NCI-H146 (cell line): ENCODE data around the gene ATXN1.

ENCODE experiments used
- DNase-seq: peaks from one replicate; lab custom pipeline; 2025; lab: John Stamatoyannopoulos, UW

ATXN1 gene

DNA sequence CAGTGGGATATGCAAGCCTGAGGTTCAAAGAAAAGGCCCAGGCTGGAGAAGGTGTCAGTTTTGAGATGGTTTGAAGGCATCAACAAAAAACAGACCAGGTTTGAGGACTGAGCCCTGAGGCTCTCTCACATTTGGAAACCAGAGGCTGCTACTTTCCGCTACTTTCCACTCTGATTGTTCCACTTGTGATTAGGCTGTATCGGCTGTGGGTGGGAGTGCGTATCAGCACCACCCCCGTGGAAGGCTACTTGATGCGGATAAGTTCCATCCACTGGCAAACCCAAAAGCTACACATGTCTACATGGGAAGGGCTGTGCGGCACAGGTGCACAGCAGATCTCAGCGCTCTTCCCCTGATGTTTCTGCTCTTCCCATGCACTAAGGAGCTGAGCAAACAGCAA is 324.2 kb downstream of the ATXN1 start:
- DNase-seq, result no peak

DNA sequence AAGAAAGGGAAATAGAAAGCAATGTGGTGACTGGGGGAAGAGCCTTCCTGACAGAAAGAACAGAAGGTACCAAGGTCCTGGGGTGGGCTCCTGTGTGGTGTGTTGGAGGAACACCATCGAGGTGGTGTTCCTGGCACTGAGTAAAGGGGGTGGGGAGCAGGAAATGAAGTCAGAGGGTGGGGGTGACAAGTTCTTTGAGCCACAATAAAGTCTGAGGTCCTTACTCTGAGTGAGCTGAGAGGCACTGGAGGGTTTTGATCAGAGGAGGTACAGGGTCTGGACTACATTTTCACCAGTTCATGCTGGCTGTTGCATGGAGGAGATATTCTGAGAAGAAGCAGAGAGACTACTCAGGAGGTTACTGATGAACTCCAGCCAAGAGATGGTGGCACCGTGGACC is 324.7 kb downstream of the ATXN1 start:
- DNase-seq, result no peak

DNA sequence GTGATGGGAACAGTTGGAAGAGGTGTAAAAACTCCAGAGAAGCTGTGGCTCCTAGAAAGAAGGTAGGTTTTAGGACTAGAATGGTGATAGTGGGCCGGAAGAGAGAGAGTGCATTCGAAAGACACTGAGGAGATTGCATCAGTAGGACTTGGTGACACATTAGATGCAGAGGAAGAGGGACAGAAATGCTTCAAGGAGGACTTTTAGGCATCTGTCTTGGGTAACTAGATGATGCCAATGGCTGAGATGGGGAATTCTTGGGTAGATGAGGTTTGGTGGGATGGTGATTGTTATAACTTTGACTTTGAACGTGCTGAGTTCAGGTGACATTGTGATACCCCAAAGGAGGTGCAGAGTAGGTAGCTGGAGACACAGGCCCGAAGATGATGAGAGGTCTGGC is 326.4 kb downstream of the ATXN1 start:
- no peak for DNase-seq

DNA sequence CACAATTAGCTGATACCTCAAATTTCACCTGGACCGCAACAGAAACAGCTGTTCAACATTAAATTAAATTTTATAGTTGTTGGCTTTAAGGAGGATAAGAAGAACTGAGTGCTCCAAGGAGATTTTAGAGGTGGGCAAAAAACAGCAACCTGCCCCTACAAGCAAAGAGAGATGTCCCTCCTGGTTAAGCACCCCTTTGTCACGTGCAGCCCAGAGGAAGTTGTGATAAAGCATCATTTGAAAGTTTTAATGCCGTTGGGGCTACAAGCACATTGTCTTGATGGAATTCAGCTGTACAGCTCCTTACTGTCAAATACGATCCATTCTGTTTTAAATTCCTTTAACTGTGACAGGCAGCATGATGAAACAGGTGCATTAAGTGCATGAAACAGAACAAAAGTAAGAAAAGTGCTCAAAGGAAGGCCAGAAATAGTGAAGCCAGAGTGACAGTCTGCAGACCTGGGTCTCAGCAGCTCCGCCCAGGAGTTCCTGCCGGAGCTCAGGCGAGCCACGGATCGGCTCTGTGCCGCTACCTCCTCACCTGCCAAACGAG is 327.8 kb downstream of the ATXN1 start:
- DNase-seq, result no peak

DNA sequence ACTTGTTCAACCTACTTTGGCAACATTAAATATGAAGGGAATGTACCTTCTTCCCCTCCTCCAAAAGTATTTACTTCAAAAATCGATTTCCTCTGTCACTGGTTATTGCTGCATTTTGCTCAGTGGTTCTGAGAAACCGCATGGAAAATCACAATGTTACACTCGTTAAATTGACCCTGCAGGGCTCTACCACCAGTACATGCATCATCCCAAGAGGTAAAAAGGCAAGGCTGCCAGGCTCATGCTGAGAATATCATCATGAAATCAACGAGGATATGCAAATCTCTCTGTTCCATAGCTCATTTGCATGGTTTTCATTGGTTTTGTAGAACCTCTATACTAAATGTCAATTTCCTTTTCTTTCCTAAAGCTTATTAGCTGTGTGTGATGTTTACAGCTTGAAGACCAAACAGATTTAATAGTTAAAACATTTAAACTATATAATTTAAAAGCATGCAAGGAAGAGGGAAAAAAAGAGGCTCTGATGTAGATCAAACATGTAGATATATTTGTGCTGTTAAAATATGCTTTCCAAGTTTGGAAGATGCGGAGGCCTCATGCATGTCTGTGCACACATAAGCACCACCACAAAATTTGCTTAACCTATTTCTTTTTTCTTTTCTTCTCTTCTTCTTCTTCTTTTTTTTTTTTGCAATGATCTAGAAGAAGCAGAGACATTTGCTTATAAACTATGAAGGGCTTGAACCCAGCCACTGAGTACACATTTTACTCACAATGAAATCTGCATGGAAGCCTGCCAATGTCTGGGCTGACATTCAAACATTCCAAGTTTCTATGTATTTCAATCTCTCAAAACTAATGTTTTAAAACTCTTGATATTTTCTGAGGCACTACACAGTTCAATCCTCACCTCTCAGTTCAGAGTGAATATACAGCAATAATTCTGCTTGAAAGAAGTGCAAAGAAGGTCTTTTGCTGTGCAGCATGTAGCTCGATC is 328.9 kb downstream of the ATXN1 start:
- DNase-seq, result no peak

DNA sequence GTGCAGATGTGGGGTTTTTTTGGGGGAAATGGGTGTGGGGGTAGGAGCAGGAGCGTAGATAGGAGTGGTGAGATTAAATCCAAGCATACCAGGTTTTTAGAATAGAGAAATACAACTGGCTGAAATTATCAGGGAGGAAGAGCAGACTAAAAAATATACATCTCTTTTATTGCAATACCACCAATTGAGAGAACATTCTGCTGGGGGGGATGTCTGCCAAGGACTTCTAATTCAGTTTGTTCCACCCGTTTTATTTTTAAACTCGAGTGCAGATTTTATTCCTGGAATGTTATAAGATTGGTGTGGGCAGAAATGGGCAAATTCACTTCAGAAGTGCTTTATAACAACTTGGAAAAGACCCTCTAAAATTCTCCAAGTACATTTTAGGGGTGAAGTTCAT is 330.2 kb downstream of the ATXN1 start:
- no peak for DNase-seq

DNA sequence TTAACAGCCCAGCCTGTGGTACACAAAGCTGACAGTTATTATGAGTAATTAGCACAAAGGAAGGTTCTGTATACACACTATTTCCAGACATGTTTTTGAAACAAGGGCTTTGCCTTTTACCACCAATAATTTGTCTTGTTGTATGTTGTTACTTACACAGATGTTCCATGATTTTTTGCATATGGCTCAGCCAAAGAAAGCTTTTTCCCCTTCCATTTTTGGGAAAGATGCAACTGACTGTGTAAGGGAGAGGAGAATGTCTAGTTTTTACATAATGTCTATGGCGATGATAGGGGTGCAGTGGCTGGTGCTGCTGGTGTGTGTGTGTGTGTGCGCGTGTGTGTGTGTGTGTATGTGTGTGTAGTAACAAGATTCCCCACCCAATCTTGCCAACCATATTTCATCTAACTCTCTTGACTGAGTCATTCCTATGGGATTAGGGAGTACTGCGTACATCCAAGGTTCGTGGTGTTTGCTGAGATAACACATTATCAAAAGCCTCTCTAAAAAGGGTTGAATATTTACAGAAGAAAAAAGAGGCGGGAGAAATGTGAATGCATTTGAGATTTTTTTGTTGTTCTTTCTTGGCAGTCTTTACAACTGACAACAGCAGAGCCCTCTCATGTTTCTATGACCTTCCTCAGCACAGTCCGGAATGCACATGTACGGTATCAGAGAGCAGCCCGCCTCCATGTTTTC is 330.7 kb downstream of the ATXN1 start:
- no peak for DNase-seq

DNA sequence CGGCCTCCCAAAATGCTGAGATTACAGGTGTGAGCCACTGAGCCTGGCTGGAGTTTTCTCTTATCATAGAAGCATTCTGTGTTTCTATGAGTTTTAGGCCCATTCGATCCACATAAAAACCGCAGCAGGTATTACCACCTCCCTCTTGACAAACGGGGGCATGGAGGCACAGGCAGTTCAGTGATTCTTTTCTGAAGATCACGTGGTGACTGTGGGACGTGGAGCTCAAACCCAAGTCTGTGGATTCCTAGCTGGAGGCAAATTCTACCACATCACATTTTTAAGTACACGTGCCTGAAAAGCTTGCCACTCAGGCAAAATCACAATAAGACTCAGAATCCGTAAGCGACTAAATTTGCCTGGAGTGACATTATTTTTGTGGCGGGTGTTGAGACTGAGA is 331.6 kb downstream of the ATXN1 start:
- DNase-seq, result no peak

DNA sequence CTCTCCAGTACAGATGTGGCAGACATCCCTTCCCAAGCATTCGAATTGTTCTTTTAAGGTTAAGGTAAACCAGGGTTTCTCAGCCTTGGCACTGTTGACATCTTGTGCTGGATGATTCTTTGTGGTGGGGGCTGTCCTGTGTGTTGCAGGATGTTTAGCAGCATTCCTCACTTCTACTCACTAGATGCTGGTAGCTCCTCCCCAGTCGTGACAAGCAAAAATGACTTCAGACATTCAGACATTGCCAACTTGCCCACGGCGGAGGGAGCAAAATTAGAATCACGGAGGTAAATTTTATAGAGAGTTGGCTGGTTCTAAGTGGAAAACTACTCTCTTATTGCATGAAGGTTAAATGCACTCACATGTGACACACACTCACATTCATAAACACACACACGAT is 334.1 kb downstream of the ATXN1 start:
- no peak for DNase-seq

DNA sequence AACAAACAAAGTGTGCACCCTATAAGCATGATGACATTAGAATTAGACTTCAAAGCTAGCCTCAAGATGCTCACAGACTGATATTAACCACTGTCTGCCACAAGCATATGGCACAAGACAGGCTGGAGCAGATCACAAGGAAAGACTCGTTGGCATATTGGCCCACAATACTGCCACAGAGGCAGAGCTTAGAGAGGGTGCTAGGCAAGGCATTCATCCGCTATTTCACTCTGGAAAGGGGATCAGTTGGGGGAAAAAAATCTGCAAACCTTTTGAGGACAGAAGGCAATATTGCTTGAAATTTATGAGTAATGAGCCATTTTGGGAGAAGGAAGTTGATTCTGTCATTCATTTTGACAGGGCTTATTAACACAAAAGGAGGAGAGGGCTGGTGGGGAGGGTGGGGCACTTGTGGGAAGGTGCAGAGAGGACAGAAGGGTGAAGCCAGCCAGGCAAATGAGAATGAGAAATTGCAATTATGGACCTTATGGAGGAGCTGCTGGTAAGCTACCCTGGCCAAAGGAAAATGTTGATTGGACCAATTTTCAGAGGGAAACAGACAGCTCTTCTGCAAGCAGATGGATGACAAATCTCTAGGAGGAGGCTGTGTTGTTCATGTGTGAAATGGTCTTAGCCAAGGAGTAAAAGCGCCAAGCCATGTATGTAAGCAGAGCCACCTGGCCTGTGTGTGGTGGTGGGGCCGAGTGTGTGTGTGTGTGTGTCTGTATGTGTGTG is 335.2 kb downstream of the ATXN1 start:
- no peak for DNase-seq

DNA sequence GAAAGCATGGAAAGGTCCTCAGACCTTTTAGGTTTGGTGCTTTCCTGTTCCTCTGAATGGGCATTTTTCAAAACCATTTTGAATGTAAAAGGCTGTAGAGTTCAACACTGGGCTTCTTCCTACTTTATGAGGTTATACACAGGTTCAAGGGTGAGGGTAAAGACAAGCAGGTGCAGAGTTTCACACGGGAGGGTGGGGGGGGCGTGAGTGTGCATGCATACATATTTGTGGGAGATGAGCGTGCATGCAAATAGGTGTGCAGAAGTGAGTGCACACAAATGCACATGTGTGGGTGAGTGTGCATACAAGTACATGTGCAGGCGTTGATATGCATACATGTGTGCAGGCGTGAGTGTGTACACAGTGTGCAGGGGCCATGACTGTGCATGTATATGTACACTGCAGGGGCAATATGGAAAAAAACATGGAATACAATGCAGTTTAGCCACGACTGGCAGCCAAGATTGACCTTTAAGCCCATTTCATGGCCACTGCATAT is 339.7 kb downstream of the ATXN1 start:
- no peak for DNase-seq

DNA sequence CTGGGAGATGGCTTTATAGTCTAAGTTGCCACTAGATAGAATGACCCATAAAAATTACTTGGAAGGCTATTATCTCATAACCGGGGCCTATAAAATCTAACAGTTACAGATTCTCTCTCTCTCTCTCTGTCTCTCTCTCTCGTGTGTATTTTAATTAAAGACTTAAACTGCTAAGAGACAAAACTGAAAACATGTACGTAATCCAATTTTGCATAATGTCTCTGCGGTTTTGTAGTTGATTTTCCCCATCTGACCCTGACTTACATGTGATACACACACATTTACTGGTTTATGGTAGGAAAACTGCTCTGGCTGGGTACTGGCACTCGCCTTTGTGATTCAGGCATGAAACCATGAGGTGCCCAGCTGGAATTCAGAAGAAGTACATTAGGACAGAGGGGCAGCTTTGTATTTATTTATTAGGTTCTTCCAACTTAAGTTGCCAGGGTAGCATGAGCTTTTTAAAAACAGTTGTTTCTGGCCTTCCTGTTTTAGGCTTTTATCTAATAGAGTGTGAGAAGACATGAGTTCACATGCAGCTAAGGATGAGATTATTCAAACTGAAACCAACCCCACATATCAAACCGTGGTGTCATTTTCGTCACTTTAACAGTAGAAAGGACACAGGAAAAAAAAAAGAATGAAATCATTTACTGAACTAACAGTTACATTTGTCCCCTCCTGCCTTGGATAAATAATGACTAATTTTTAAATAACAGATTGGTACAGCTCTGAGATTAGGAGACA is 340.4 kb downstream of the ATXN1 start:
- DNase-seq, result no peak

DNA sequence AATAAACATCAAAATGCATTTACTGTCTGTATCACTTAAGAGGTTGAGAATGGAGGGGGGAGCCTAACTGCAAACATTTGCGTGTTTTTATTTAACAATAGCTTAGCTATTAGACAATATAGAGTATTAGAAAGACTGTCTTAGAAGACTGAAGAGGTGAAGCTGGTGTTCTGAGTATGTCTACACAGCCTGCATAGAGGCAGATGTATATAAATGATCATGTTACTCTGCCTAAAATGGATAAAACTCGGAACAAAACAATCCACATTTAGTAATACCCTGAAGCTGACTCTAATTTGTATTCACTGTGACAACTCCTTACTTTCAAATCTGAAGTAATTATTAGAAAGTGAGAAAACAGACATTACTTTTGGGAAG is 340.9 kb downstream of the ATXN1 start:
- no peak for DNase-seq

DNA sequence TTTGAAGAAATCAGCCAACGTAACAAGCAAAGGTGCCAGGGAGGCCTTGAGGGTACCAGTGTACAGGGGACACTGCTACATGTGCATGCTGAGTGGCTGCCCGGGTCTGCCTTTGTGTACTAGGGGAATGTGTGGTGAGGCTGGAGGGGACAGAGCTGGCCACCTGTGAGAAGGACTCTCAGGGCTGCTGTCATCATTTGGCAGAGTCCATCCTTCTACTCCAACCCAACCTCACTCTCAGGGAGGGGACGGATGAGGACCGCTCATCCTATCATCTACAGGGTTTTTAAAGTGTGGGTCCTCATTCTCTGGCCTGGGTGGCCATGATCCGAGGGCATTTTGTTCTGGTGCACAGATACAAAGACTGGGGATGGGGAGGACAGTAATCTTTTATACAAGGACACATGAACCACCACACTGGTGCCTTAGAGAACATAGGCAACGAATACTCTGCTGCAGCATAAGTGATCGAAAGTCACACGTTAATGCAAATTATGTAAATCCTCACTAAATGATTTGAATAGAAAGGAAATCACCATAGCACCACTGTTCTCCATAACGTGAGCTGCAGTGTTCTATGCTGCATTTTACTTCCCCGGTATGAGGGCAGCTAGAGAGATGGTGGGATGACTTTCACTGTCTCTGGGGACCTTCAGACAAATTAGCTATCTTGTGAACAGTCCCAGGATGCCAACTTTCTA is 341.5 kb downstream of the ATXN1 start:
- no peak for DNase-seq

DNA sequence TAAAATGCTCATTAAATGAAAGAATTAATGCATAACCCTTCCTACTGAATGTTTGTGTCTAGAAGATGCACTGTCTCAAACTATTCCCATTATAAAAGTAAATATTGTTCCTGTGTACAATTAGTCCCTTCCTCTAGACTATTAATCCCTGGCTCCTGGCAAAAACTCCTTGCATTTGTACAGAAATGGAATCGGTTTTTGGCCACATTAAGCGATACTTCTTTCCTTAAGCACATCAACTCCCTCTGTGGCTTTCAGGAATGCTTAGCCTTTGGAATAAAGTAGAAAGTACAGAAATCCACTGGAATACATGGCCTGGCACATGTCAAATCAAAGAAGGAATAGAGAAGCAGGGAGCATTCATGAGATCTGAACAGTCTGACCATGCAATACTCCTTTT is 343.1 kb downstream of the ATXN1 start:
- DNase-seq, result no peak

DNA sequence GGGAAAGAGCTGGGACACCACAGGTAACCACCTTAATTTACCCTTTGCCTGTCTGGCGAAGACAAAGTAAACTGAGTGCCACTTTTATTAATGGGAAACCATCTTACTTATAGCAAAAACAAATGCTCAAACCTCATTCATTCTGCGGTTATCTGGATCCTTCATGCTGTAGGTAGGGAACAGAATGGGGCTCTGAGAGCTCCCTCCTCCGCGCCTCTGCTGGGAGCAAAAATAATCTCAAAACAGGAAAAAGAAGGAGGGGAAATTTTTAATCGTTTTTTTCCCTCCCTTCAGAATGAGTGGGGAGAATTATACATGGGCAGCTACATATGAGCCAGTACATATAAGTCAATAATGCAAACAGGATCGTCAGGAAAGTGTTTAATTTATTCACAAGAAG is 345.6 kb downstream of the ATXN1 start:
- DNase-seq, result no peak

DNA sequence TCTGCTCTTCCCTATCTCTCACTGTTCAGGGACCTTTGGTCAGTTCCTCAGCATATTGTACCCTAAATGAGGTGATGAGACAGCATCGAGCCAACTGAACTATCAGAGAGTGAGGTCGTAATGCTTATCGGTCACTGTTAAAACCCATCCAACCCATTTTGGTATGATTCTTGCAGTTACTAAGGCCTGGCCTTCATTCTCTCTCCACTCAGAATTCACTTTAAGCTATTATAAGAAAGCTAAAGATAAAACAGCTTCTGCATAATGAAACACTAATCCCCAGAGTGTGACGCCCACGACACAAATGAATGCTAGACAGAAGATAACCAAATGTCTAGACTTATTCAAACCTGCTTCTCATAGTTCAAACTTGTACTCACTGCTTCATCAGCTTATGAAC is 347.1 kb downstream of the ATXN1 start:
- DNase-seq, result no peak

DNA sequence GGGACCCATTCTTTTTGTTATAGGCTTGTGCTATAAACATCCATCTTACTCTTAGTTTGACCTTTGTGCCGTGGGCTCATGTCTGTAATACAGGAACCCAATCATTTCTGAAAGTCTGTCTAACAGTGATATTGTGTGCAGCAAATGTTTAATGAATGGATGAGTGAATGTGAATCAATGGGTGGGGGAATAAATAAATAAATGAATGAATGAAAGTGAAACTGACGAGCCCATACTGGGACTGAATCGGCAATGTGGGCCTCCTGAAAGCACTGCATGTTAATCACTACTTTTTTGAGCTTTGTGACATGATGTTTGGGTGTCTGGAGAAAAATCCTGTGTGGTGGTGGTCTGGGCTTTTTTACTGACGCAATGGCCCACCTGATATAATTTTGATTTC is 347.9 kb downstream of the ATXN1 start:
- DNase-seq, result no peak

DNA sequence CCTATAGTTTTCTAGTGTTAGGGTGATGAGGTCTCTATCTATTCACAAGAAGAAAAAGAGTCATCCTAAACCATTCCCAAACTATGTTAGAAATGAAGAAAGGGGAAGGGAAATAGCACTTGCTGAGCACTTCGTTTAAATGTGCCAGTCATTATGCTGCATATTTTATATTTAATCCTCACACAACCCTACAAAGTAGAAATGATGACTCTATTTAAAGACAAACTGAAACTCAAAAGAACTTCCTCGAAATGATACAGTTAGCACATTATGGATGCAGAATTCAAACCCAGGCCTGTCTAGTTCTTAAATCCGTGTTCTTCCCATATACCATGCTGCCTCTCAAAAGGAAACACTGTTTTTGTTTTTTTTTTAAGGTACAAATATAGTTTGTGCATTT is 348.3 kb downstream of the ATXN1 start:
- DNase-seq, result no peak

DNA sequence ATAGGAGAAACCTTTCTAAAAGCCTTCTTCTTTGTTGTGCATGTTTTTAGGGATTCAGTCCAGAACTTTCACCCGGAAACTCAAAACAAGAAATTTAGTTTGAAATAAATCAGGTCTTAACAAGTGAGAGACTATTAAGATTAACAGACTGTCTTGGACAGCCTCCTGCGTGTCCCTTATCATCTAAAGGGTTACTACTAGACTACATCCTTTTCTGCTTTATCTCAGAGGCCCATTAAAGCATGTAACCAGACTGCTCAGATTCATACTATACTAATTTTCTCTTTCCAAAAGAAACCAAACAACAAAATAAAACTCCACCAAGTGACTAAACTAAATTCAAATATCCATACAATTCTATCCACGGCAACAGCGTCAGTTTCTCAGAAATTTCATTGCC is 349.1 kb downstream of the ATXN1 start:
- DNase-seq, result no peak
